Measurements from ENCODE around the gene CRYBA2. TPM values are rescaled to one million over a fixed set of nuclear protein-coding genes. Genes with fewer than 3 reads are reported as not detected.
A peak's percentile ranks its signal among the peaks of the same experiment; 100 is the strongest.

CRYBA2 gene
- total RNA-seq, 2 experiments from 2014 or later = not detected

GRCh38 chr2:219030177-219030940 is 37.1 kb upstream of the CRYBA2 start:
- TF ChIP-seq EZH2phosphoT487 (IDR thresholded peaks at IDR 0.05; ENCODE audit: borderline replicate concordance, low read depth, low read length) = no peak
- TF ChIP-seq CTCF (conservative IDR thresholded peaks at IDR 0.05; ENCODE audit: low read length) = no peak
- Histone ChIP-seq H3K4me1 (ENCODE audit: insufficient read depth, low read length, poor library complexity, severe bottlenecking) (no peaks in the 10 kb centered on the region), H2AFZ (ENCODE audit: low read length) (no peak overlapping the region), H3K79me2 (ENCODE audit: insufficient read depth, low read depth, low read length) (no peaks in the 10 kb centered on the region), H3K36me3 (ENCODE audit: insufficient read depth, low read length) (no peaks in the 10 kb centered on the region), H3K9me3 (ENCODE audit: low read length) (no peaks in the 10 kb centered on the region), H3K27ac (ENCODE audit: low read depth, low read length, poor library complexity, severe bottlenecking) (no peak overlapping the region), H3K4me2 (ENCODE audit: low read length) (no peak overlapping the region), H3K4me3 (ENCODE audit: low read depth, low read length, poor library complexity, severe bottlenecking) (no peak overlapping the region), H4K20me1 (ENCODE audit: insufficient read depth, low read length) (no peaks in the 10 kb centered on the region), H3K9me2 (ENCODE audit: insufficient read depth, low read length) (no peaks in the 10 kb centered on the region)
- BruUV-seq (replicated peaks) = no TSS peak
- ChIA-PET CTCF (ENCODE audit: unreplicated experiment) (interaction anchor here (0.5 to 1.6 kb wide), 10 partner anchors 11 to 265 kb away, joined by 3 to 5 read pairs (median 4); no protein-coding TSS in a partner anchor), POLR2A (interaction anchor here (0.5 kb wide), 1 partner anchor 88 kb away, joined by 3 read pairs; no protein-coding TSS in a partner anchor)
- intact Hi-C loops (cut with micrococcal nuclease; ENCODE audit: unreplicated experiment) = no loop called here
- DNase-seq (ENCODE audit: low spot score) = no peak

GRCh38 chr2:219029829-219030165 is 36.6 kb upstream of the CRYBA2 start:
- H4K20me1 ChIP-seq (ENCODE audit: insufficient read depth, low read length) = no peaks in the 10 kb centered on the region
- DNase-seq (ENCODE audit: low spot score) = peak; percentile 74
- H3K27ac ChIP-seq (ENCODE audit: low read depth, low read length, poor library complexity, severe bottlenecking) = no peak overlapping the region
- H3K4me2 ChIP-seq (ENCODE audit: low read length) = no peak overlapping the region
- no peaks in the 10 kb centered on the region for H3K9me3 ChIP-seq (ENCODE audit: low read length)
- no peaks in the 10 kb centered on the region for H3K79me2 ChIP-seq (ENCODE audit: insufficient read depth, low read depth, low read length)
- no peaks in the 10 kb centered on the region for H3K9me2 ChIP-seq (ENCODE audit: insufficient read depth, low read length)
- intact Hi-C loops (cut with micrococcal nuclease; ENCODE audit: unreplicated experiment) = loop anchor here (1.0 kb wide), 2 partner anchors 90 to 126 kb away; no protein-coding TSS in a partner anchor
- H3K4me3 ChIP-seq (ENCODE audit: low read depth, low read length, poor library complexity, severe bottlenecking) = no peak overlapping the region
- no peak for TF ChIP-seq EZH2phosphoT487 (IDR thresholded peaks at IDR 0.05; ENCODE audit: borderline replicate concordance, low read depth, low read length)
- TF ChIP-seq CTCF (conservative IDR thresholded peaks at IDR 0.05; ENCODE audit: low read length) = peak; percentile 90
- BruUV-seq (replicated peaks) = no TSS peak
- CTCF ChIA-PET (ENCODE audit: unreplicated experiment) = interaction anchor here (0.5 to 1.6 kb wide), 10 partner anchors 10 to 265 kb away, joined by 3 to 5 read pairs (median 4); no protein-coding TSS in a partner anchor
- POLR2A ChIA-PET = interaction anchor here (0.6 kb wide), 1 partner anchor 121 kb away, joined by 3 read pairs; no protein-coding TSS in a partner anchor
- no peaks in the 10 kb centered on the region for H3K4me1 ChIP-seq (ENCODE audit: insufficient read depth, low read length, poor library complexity, severe bottlenecking)
- H2AFZ ChIP-seq (ENCODE audit: low read length) = no peak overlapping the region
- H3K36me3 ChIP-seq (ENCODE audit: insufficient read depth, low read length) = no peaks in the 10 kb centered on the region
